HG02884 (cell line): ENCODE results near the gene TAF8.

ENCODE experiments used
- ATAC-seq: cut with Tn5 transposase; IDR thresholded peaks from one replicate; pipeline ENCODE4 v1.9.1; 2021; ENCODE audit warnings: mild to moderate bottlenecking, moderate library complexity; ENCODE audit not compliant: unreplicated experiment

The TAF8 gene

DNA sequence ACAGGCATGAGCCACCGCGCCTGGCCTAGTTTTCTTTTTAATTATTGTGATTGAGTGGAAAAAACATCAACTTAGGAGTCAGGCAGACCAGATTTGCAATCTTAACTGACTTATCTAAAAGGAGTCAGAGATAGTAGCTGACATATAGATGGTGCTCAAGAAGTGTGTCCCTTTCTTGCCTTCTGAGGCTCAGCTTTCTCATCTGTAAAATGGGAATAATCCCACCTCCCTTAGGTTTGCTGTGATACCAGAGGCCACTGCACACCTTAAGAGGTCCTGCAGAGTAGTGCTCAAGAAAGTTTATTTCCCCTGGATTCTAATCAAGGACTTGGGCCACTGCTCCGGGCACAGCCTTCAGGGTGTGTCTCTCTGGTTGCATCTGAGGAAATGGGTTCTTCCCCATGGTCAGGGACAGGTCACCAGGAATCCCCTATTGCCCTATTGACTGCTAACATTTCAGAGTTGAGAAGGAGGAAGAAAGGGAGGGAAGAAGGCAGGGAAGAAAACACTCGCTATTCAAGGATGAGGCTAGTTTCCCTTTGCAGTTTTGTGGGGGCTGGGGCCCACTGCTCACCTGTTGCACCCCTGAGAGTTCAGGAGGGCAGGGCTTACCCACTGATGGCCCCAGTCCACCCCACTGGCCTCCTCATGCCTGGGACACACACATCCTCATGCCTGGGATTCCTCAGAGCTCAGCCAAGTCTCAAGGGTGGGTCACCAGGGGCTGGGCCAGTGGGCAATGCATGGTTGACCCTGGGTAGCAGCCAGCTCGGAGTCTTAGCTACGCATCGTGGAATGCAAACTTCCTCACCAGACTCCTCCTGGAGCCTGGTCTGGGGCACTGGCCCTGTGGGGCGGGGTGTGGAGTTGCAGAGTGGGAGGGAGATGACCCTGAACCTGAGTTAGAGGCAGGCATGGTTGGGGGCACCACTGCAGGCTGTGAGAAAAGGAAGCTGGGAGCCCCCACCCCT lies 70.9 kb downstream of the TAF8 start:
- ATAC-seq: no peak

DNA sequence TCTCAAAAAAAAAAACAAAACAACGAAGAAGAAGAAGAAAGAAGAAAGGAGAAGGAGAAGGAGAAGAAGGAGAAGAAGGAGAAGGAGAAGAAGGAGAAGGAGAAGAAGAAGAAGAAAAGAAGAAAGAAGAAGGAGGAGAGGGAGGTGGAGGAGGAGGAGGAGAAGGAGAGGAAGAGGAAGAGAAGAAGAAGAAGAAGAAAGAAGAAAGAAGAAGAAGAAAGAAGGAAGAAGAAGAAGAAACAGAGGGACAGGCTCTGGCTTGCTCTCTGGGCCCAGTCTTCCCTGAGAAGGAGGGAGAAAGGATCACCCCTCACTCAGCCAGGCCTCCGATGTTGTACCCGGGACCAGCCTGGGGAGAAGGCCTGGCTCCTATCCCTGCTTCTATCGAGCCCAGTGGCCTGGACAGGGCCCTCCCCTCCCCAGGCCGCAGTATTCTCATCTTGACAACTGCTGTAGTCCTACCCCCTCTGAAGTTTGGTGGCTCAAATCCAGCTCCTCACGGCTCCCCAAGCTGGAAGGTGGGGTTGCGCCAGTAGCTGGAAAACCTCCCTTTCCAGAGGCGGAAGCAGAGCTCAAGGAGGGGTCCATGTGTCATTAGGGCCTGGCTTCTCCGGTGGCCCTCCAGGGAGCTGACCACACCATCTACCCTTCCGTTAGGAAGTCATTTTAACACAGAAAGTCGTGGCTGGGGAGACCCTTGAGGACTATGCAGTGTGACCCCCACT lies 73.2 kb downstream of the TAF8 start:
- no peak for ATAC-seq

DNA sequence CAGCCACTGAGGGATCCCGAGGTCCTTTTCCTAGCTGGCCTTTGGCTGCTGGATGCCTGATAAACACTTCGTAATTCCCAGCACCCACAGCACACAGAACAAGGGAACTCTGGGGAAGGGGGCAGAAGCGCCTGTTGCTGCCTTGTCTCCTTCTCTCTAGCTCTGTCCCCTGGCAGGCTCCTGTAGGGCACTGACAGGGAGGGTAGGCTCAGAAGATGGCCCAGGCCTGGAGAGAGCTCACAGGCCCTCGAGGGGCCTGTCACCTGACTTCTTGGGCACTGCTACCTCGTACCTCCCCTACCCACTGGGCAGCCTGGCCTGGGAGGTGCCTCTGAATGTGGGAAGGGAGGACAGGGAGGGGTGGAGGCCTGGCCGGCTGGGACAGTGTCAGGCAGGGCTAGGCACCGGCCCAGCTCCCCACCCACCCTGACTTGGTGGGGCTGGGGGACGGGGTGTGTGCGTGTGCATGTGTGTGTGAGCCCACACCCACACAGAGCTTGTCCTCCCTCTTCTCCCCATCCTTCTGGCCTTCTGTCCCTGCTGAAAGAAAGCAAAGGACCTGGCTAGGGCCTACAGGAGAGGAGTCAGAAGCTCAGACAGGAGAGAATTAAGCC lies 74.0 kb downstream of the TAF8 start:
- ATAC-seq: no peak

DNA sequence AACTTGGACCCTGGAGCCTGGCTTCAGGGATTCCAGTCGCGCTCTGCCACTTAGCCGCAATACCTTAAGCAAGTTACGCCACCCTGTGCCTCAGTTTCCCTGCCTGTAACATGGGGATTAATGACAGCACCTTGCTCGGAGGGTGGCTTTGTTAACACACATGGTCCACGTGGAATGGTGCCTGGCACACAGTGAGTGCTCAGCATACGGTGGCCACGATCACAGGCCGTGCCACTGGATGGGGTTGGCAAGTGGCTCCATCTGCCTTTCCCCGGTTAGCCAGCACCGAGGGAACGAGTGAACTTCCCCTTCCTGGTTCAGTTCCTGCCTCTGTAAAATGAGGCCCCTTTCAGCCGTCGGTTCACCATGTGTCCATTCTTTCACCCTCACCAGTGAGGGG lies 74.9 kb downstream of the TAF8 start:
- ATAC-seq: no peak

DNA sequence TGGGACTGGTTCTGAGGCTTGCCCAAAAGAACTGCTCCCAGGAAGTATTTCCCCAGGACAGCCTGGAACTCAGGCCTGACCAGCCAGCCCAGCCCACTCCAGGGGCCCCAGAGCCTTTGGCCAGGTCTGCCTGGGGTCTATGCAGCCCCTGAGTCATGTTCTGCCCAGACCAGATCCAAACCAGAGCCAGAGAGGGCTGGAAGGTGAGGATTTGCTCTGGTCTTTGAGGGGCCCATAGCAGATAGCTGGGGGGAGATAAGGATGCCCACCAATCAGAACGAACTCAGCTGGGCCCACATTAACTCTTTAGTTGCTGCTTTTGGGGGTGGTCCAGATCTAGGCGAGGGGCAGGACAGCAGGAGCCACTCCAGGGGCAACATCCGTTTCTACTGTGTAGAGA lies 75.3 kb downstream of the TAF8 start:
- ATAC-seq: no peak

DNA sequence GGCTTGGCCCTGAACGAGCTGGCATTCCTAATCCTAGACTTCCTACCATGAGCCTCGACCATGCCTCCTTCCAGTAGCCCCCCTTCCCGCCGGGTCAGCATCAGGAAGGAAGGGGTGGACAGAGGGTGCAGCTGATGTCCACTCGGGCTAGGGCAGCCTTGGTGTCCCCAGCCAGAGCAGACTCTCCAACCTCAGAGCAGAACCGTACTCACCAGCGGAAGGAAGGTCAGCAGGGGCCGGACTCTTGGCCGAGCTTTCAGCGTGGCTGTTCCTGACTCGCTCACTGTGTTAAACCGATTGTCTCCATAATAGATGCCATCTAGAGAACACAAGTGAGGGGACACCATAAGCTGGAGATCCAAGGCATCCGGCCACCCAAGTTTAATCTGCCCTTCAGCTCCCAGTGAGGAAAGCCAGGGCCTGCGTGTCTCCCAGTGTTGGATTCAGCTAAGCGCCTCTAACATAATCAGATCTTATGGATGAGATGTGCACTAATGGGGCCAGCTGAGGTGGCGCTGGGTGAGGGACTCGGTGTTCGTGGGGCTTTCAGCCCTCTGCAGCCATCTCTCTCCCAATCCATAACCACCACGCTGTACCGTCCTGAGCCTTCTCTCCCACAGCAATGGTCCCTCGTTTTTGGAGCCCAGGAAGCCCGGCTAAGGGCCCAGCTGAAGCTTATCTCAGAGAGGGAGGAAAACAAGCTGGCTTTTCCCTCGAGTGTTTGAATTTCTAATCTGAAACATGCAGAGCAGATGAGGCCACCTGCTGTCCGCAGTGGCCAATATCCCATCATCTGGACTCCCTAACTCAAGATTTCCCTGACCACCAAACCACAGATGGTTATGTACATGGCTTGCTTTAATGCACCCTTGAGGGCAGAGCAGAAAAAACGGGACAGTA lies 78.4 kb downstream of the TAF8 start:
- ATAC-seq: no peak

DNA sequence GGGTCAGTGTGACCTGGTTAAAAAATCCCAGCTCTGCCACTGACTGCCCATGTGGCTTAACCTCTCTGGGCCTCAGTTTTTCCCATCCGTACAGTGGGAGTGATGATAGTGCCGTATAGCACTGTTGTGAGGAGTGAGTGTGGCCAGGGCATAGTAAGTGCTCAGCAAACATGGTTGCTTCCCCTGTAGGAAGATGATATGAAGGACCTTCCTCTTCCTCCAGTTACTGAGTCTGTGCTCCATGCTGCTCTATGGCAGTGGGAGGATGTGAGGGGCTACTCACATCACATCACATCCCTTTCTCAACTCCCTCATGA lies 79.0 kb downstream of the TAF8 start:
- ATAC-seq: no peak

DNA sequence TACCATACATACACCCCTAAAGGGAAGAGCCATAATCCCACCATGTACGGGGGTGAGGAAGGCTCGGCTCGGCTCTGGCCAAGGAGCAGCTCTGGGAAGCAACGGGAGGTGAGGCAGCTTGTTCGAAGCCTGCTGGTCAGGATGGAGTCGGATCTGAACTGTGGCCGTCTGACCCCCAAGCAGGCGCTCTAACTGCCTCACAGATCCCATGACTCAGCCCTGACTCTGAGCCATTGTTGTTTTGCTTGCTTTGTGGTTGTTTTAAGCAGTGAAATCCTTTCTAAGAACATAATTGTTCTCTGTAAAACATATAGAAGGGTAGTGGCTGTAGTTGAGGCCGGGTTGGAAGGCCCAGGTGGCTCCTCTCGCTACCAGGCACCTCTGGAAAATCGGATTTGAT lies 81.2 kb downstream of the TAF8 start:
- ATAC-seq: no peak

DNA sequence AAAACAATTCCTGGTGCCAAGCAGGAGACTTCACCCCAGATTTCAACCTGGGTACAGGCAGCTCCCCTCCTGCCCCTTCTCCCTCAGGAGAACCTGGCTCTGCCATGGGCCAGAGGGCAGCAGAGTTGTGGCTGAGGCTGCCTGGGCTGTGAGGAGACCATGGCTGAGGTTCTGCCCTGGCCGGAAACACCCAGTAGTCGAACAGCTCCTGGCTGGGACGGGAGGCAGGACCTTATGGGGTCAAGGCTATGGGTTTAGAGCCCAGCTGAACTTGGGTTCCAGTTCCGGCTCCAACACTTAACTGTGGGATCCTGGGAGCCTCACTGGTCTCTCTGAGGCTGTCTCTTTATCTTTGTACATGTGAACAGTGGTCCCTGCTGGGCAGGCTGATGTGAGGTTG lies 83.6 kb downstream of the TAF8 start:
- no peak for ATAC-seq

DNA sequence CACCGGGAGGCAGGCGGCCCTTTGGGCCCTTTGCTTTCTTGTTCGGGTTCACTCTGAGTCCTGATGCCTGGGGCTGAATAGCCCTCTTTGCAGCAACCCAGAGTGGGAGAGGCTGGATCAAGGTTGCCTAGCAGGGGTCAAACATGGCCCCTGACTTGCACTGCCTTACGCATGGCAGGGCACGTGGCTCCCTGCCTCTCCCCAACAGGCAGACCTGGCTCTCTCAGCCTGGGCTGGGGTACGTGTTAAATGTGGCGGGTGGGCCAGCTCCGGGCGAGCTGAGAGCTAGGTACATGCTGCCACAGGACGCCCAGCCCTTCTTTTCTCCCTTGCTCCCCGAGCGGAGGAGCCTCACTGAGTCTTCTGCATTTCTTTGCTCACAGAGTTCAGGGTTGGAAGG lies 84.8 kb downstream of the TAF8 start:
- ATAC-seq: no peak

DNA sequence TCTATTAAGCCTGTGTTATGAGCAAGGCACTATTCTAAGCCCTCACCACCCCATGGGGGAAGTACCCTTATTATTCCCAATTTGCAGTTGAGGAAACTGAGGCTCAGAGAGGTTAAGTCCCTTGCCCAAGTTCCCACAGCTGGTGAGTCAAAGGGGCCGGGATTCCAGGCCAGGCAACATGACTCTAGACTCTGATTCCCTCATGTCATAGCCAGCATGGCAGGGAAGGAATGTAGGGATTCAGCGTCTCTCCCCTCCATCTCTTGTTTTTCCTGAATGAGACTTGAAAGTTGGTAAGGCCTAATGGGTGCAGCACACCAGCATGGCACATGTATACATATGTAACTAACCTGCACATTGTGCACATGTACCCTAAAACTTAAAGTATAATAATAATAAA lies 85.4 kb downstream of the TAF8 start:
- ATAC-seq: no peak

DNA sequence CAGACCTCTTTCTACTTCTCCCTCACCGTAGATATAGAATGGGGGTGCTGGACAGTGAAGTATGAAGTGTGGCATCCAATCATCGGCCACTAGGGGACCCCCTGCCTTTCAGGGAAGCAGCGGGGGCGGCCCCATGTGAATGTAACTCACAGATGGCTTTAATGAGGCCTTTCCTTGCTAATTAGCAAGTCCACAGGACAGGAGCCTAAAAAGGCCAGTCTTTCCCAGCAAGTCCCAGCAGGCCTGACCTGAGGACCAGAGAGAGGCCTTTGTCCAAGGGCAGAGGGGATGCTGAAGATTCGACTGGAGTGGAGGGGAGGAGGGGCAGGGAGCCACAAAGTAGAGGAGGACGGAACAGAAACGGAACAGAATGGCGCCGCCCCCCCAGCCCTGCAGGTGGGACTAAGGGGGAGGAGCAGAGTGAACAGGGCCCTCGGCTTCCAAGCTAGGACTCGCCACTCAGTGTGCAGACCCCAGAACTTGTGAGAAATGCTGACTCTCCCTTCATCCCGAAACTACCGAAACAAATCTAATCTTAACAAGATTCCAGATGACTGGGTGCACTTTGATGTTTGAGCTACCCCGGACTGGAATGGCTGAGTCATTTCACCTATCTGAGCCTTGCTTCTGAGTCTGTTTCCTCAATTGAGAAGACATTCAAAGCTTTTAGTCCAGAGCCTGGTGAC lies 86.3 kb downstream of the TAF8 start:
- no peak for ATAC-seq
